ENCODE results near the gene TMOD1. TPM values are rescaled to one million over a fixed set of nuclear protein-coding genes. Genes with fewer than 3 reads are reported as not detected.
A peak's percentile ranks its signal among the peaks of the same experiment; 100 is the strongest.

Gene TMOD1
- total and polyA plus RNA-seq, 4 donors: 9.2 to 20.0 (median 14.1) TPM

DNA sequence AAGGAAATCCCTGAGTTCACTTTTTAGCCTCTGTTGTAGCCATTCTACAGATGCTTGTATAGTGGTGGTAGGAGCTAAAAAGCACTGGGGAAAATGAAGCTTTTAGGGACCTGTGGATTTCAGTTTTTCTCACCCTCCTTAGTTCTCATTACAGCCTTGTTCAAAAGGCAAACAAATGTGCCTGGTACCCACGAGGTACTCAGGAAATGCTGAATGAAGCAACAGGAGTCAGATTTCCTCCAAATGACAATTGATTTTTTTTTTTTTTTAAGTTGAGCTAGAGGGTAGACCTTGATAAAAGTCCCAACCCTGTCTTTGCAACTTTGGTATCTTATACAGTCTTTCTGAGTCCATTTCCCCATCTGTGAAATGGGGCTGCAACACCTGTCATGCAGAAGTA, 21.3 kb upstream of the TMOD1 start:
- H3K4me1 ChIP-seq (ENCODE audit: control insufficient read depth in 4 of 4, insufficient read depth in 4 of 4, low read length in 3 of 4): peaks cover 0 to 10% (median 3%) of the 10 kb centered on the region in 4 donors
- no peak overlapping the region for H3K9ac ChIP-seq (ENCODE audit: low read depth in 1 of 2, low read length in 2 of 2)
- TF ChIP-seq REST (IDR thresholded peaks at IDR 0.05) (no peak), RXRA (IDR thresholded peaks at IDR 0.05) (peak in 1 of 2 donors; percentile 55), CTCF (IDR thresholded peaks at IDR 0.05; ENCODE audit: low read depth, low read length, missing input control) (no peak), HNF4A (conservative IDR thresholded peaks at IDR 0.05) (peak; percentile 39 to 48), SP1 (IDR thresholded peaks at IDR 0.05) (peak; percentile 23), MAX (IDR thresholded peaks at IDR 0.05) (peak; percentile 46), EGR1 (IDR thresholded peaks at IDR 0.05; ENCODE audit: low read depth in 2 of 2) (peak in 1 of 2 donors; percentile 24), RAD21 (IDR thresholded peaks at IDR 0.05) (no peak), TAF1 (conservative IDR thresholded peaks at IDR 0.05) (no peak)
- WGBS: 13% methylated on average over 1 of the region's 1 CpG
- DNase-seq (ENCODE audit: low spot score): no peak
- H3K27ac ChIP-seq (ENCODE audit: low read depth in 1 of 2, low read length in 2 of 2): peak overlapping the region in 1 of 2 donors; percentile 1
- no peaks in the 10 kb centered on the region for H3K9me3 ChIP-seq (ENCODE audit: control insufficient read depth in 4 of 4, low read length in 3 of 4)
- no peak overlapping the region for H3K4me3 ChIP-seq (ENCODE audit: low read depth in 1 of 3, low read length in 3 of 3)
- peaks cover 0 to 11% (median 4%) of the 10 kb centered on the region in 4 donors for H3K36me3 ChIP-seq (ENCODE audit: control insufficient read depth in 4 of 4, insufficient read depth in 3 of 4, low read depth in 1 of 4, low read length in 3 of 4)
- no peaks in the 10 kb centered on the region for H3K27me3 ChIP-seq (ENCODE audit: control insufficient read depth in 4 of 4, insufficient read depth in 4 of 4, low read length in 3 of 4)

- Histone ChIP-seq H3K4me3 (ENCODE audit: low read depth in 1 of 3, low read length in 3 of 3) (no peak overlapping the region), H3K9ac (ENCODE audit: low read depth in 1 of 2, low read length in 2 of 2) (no peak overlapping the region), H3K9me3 (ENCODE audit: control insufficient read depth in 4 of 4, low read length in 3 of 4) (no peaks in the 10 kb centered on the region), H3K27ac (ENCODE audit: low read depth in 1 of 2, low read length in 2 of 2) (no peak overlapping the region), H3K4me1 (ENCODE audit: control insufficient read depth in 4 of 4, insufficient read depth in 4 of 4, low read length in 3 of 4) (peaks cover 0 to 10% (median 3%) of the 10 kb centered on the region in 4 donors), H3K36me3 (ENCODE audit: control insufficient read depth in 4 of 4, insufficient read depth in 3 of 4, low read depth in 1 of 4, low read length in 3 of 4) (peaks cover 0 to 11% (median 4%) of the 10 kb centered on the region in 4 donors), H3K27me3 (ENCODE audit: control insufficient read depth in 4 of 4, insufficient read depth in 4 of 4, low read length in 3 of 4) (no peaks in the 10 kb centered on the region)
- TF ChIP-seq HNF4A (conservative IDR thresholded peaks at IDR 0.05) (no peak), NR2F2 (IDR thresholded peaks at IDR 0.05) (no peak), MAX (IDR thresholded peaks at IDR 0.05) (no peak), YY1 (IDR thresholded peaks at IDR 0.05) (no peak), SP1 (IDR thresholded peaks at IDR 0.05) (no peak), CTCF (IDR thresholded peaks at IDR 0.05; ENCODE audit: low read depth, low read length, missing input control) (no peak), JUND (IDR thresholded peaks at IDR 0.05) (no peak), FOXA1 (IDR thresholded peaks at IDR 0.05) (no peak), EGR1 (IDR thresholded peaks at IDR 0.05; ENCODE audit: low read depth in 2 of 2) (no peak), TAF1 (conservative IDR thresholded peaks at IDR 0.05) (no peak), RXRA (IDR thresholded peaks at IDR 0.05) (no peak), ZBTB33 (IDR thresholded peaks at IDR 0.05) (no peak), ATF3 (IDR thresholded peaks at IDR 0.05) (no peak), REST (IDR thresholded peaks at IDR 0.05) (no peak), RAD21 (IDR thresholded peaks at IDR 0.05) (no peak)
- 97% methylated on average over 1 of the region's 1 CpG for WGBS
- DNase-seq (ENCODE audit: low spot score): no peak
Measured at GRCh38 chr9:97480749-97481148, 20.7 kb upstream of the TMOD1 start.
